Measurements from ENCODE around the gene EEF1B2.
"Not testable (repeated sequence)": the region's sequence is repeated elsewhere in the genome, so short reads cannot be mapped to it uniquely, and the experiment has no call there.

The EEF1B2 gene

DNA sequence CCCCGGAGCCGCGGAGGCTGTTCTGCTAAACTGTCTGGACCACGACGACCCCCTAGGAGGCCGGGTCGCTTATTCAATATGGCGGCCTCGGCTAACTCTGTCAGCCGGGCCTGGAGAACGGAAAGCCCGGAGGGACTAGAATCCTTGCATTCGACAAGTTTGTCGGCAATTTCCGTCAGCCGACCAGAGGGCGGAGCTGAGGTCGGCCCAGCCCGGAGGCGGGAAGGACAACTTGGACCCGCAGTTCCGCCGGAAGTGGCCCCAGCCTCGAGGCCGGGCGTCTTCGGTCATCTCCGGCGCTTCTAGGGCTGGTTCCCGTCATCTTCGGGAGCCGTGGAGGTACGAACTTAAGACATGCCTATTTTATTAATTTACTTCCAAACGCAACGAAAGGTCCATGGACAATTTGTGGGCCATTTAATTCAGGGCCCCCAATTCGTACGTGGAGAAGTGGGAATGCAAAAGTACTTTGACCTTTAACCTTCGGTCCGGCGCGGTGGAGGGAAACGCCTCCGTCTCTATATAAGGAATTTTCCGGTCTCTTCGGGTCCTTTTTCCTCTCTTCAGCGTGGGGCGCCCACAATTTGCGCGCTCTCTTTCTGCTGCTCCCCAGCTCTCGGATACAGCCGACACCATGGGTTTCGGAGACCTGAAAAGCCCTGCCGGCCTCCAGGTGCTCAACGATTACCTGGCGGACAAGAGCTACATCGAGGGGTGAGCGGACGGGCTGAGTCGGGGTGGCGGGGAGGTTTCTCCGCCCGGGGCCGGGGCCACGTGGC, at the start of gene EEF1B2, which contains the start of gene NDUFS1:
Gene EEF1B2 (plus strand): TSS at position 550 of the 779 bp plus-strand sequence. CDS start 85 bp downstream, at position 635.
Gene NDUFS1 (minus strand): TSS at position 99 of the 779 bp plus-strand sequence. CDS start 5,766 bp downstream, outside the sequence.
- DNase-seq (ENCODE audit: low spot score) = peak; percentile 98

DNA sequence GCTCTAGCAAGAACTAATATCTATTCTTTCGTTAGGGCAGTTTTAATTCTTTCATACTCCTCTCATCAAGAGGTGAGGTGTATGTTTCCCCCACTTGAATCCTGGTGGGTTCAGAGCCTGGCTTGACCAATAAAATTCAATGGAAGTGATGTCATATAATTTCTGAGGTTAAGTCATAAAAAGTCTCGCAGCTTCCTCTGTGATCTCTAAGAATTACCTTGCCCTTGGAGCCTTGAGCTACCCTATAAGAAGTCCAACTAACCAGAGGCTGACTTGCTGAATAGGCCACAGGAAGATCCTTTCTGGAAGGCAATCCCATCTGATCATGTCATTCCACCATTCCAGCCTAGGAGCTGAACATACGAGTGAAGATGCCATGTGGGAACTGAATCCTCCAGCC, 47.6 kb upstream of the EEF1B2 start:
- DNase-seq (ENCODE audit: low spot score) = no peak

DNA sequence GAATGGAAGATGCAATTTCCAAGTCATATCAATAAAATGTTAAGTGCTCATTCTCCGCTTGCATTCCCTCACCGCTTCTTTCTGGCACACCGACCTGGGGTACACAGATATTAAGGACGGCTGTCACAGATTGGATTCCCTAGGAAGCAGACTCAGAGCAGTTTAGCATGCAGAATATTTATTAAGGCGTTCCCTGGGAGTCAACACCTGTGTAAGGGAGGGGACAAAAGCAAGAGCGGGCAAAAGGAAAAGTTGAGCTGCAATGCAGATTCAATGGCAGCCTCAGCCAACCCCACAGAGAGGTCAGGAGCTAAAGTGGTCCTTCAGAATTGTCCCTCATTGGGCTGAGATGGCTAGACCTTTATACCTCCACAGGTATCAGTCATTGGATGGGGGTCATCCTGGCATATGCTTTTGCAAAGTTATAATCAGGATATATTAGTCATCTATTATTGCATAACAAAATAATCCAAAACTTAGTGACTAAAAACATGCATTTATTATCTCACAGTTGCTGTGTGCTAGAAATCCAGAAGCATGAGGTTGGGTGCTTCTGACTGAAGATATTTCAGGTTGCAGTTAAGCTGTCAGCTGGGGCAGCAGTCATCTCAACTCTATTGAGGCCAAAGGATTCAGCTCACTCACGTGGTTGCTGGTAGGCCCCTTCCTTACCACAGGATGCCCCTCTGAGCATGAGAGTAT, 46.7 kb upstream of the EEF1B2 start:
- no peak for DNase-seq (ENCODE audit: low spot score)

DNA sequence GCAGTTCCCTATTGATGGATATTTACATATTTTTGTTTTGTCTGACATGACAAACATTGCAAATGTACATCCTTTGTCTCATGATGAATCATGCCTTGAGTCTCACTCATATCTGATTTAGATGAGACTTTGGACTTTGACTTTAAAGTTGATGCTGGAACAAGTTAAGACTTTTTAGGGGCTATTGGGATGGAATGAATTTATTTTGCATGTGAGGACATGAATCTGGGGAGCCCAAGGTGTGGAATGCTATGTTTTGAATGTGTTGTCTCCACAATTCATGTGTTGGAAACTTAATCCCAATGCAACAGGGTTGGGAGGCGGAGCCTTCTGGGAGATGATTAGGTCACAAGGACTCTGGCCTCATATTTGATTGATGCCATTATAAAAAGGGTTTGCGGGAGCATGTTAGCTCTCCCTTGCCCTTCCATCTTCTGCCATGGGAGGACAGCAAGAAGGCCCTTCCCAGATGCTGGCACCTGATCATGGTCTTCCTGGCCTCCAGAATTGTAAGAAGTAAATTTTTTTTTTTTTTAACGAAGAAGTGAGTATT, 44.6 kb upstream of the EEF1B2 start:
- DNase-seq (ENCODE audit: low spot score) = no peak

DNA sequence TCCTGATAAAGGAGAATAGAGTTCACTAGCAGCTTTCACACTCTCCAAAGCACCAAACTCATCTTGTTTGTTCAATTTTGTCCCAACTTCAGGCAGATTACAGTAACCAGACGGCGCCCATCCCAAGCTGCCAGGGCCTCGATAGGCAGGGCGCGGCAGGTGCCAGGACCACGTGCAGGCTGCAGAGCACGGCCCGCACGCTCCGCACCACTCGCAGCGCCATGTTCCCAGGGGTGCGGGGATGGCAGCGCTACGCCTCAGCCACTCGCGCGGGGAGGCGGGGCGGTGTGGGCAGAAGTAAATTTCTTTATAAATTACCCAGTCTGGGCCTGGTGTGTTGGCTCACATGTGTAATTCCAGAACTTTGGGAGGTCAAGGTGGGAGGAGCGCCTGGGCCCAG, 43.4 kb upstream of the EEF1B2 start:
- DNase-seq (ENCODE audit: low spot score) = no peak

DNA sequence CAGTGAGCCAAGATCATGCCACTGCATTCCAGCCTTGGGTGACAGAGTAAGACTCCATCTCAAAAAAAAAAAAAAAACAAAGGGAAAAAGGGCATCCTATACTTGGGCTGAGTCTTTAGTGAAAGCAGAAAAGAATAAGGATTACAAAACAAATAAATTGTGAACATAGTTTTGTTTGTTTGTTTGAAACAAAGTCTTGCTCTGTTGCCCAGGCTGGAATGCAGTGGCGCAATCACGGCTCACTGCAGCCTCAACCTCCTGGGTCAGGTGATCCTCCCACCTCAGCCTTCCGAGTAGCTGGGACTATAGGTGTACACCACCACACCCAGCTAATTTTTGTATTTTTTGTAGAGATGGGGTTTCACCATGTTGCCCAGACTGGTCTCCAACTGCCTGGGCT, 37.1 kb upstream of the EEF1B2 start:
- not testable (repeated sequence) for DNase-seq (ENCODE audit: low spot score)

DNA sequence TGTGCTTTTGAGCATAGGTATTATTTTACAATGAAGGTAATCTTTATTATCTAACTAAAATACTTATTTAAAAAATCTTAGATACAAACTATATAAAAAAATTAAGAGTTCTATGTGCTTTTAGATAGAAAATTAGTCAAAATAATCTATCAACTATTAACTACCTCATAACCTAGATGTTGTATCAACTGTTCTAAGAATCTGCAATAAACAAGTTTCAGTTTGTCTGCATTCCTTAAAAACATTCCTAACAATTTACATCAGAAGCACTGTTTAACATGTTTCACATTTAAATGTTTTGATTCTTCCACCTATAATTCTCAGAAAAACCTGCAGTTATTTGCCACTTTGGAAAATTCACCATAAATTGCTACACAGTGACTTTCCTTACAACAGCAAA, 33.8 kb upstream of the EEF1B2 start:
- DNase-seq (ENCODE audit: low spot score) = no peak

DNA sequence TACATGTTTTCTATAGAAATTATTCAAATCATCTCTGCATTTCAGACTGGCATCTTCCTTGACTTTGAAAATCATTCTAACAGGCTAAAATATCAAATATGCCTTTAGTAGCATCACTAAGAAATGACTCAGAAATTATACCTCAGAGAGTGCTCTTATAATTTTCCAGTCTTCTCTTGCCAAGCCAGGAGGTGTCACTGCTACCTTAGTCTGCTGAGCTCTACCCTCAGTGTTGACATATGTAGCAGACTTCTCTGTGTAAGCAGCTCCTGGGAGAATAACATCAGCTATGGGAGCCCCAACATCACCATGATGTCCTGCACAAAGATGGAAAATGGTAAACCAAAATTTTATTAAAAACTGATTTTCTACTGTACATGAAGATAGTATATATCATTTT, 32.0 kb upstream of the EEF1B2 start:
- peak; percentile 31 for DNase-seq (ENCODE audit: low spot score)

DNA sequence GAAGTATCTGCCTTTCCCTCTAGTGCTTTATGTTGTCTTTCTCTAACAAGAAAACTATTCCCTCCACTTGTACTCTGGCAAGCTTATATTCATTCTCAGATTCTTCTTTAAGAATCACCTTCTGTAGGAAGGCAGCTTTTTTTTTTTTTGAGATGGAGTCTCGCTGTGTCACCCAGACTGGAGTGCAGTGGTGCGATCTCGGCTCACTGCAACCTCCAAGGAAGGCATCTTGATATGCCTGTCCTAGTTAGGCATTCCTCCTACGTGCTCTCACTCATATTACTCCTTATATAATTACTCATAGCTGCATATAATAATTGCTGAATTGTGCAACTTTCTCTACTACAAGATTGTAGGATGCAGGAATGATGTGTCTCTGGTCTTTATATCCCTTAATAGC, 16.2 kb upstream of the EEF1B2 start:
- no peak for DNase-seq (ENCODE audit: low spot score)

DNA sequence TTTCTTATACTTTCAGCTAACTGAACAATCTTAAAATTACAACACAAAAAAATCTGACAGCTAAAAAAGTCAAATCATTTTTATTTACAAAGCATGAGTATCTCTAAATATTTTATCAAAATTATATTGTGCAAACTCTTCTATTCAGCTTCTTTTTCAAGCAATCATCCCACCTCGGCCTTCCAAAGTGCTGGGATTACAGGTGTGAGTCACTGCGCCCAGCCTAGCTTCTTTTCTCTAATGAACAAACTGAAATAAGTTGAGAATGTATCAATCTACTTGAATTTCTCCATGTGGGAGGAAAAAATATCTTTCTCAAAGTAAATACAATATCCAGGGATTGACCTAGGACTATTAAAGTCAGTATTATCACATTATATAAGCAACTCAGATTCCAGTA, 15.3 kb upstream of the EEF1B2 start:
- DNase-seq (ENCODE audit: low spot score) = no peak

DNA sequence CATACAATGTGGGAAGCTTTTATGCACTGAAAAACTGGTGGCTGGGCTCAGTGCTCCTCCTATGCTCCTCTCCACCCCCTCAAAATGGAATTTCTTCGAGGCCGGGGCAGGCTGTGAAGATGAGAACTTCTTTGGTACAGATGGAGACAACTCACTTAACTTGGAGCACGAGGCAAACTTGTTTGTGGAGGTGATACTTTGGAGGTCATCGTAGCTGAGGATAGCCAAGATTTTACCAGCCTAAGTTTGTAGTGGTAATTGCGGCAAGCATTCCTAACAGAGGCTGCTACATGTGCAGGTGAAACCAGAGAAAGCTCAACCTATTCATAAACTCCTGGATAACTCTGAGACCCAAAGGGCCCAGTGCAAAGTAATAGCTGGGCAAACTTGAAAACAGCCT, 14.0 kb upstream of the EEF1B2 start:
- DNase-seq (ENCODE audit: low spot score) = no peak

DNA sequence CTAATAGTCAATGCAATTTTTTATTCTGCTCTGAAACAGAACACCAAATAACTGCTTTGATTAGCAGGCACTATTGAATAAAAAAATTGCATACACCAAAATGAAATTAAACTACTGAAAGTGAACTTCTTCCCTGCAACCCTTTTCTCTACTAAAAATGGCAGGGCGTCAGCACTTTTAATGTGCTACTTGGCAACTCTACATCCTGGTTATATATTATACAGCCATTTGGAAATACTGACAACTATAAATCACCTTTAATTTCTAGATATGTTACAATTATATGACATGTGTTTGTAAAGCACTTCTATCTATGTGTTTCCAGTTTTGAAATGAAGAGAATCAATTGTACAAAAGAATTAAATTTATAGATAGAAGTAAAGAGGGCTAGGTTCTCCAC, 10.4 kb upstream of the EEF1B2 start:
- DNase-seq (ENCODE audit: low spot score) = no peak

DNA sequence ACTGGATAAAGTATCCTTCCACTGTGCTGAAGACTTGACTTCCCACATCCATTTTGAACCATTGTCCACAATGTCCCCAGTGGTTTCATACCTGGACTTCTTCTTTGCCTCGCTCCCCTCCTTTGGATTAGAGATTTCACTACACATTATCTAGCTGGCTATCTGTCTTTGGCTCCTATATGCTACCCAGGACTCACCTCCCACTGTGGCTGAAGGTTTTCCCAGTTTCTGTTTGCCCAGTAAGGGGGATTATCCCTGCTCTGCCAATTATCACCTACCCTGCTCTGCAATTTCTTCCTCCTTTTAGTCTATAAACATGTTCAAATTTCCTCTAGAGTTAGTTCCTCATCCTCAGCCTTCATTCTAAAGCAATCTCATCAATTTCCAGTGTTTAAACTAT, 9.5 kb upstream of the EEF1B2 start:
- no peak for DNase-seq (ENCODE audit: low spot score)

DNA sequence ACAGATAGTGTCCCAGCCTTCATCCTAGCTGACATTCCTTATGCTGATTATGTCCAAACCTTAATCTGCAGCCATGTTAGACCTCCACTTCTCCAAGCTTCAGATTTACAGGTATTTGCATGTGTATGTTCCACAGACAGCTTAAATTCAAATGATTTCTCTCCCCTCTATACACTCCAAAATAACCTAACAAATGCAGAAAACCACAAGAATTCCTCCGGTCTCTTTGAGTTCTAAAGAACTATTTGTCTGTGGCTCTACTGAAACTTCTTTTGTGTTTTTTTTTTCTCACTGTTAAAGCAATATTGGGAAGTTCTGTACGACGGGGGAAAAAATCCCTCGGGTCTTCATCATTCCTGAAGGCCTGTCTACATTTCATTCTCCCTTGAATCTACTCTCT, 9.1 kb upstream of the EEF1B2 start:
- DNase-seq (ENCODE audit: low spot score) = no peak

DNA sequence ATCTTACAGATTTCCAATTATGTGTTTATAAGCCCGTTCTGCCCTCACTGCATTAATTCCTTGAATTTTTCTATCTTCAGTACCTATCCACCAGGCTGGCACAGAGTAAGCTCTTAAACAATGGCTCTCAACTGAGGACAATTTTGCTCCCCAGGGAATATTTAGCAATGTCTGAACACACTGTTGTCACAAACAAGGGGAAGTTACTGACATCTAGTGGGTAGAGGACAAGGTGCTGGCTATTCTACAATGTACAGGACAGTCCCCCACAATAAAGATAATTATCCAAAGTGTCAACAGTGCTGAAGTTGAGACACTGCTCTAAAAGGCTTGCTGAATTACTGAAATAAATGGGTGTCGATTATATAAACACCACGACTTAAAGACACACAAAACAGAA, 5.5 kb upstream of the EEF1B2 start:
- DNase-seq (ENCODE audit: low spot score) = peak; percentile 49

DNA sequence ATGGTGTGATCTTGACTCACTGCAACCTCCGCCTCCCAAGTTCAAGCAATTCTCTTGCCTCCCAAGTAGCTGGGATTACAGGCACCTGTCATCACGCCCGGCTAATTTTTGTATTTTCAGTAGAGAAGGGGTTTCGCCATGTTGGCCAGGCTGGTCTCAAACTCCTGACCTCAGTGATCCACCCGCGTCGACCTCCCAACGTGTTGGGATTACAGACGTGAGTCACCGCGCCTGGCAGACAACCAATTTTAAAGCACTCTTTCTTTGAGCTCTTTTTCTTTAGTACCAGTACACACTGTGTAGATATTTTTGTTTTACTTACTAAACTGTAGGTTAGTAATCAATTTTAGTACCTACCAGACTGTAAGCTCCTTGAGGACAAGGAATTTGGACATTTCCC, 2.7 kb upstream of the EEF1B2 start:
- DNase-seq (ENCODE audit: low spot score) = not testable (repeated sequence)

DNA sequence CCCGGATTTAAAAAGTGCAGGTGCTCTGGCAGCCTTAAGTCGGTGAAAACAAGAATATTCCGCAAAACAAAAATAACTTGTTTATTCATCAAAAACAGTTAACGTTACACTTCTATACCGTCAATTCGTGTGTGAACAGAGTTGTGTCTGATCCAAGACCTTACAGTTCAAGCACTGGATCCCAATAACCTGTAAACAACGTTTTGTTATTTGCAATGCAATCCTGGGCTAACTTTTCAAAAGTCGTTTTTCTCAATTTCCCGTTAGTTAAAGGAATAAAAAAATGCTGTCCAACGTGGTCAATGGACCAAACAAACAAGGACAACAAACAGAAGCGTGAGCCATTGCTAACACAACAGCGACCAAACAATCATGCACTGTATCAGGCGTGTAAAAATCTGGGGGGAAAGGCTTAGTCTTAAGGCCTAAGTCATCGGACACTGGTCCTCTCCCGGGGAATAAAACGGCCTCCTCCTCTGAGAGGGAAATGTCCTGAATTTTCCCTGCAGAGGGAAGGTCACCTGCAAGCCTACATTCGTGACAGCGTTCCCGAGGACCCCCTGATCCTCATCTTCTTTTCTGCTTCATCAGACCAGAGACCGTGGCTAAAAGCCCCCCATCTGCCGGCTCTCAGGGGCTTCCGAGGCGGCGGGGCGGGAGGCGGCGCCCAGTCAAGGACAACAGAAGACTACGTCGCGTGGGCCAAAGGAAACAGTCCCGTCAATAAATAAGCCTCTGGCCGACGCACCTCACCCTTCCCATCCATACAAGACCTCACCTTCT, 941 bp upstream of the EEF1B2 start:
- DNase-seq (ENCODE audit: low spot score) = peak; percentile 45

DNA sequence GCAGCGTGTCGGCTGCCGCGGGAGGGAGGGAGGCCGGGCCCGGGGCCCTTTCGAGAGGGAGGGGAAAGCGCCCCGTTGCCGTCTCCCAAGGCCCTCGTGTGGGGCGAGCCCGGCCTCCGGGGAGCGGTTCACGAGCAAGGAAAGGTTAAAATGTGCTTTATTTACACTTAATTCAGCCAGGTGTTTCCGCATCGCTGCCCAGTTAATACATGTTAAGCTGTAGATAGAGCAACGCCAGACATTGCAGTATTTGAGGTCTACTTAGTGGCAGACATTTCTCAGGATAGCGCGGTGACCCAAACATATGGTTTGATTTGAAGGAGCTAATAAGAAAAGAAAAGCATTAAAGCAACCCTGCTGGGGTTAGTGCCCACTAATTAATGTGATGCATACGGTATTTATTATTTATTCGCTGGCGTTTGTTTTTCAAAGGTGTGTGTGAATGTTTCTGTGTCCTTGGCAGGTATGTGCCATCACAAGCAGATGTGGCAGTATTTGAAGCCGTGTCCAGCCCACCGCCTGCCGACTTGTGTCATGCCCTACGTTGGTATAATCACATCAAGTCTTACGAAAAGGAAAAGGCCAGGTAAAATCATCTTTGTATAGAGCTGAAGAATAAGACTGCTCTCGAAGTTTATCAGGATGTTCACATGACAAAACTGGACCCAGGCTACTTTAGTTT, 571 bp downstream of the EEF1B2 start:
- DNase-seq (ENCODE audit: low spot score) = no peak

DNA sequence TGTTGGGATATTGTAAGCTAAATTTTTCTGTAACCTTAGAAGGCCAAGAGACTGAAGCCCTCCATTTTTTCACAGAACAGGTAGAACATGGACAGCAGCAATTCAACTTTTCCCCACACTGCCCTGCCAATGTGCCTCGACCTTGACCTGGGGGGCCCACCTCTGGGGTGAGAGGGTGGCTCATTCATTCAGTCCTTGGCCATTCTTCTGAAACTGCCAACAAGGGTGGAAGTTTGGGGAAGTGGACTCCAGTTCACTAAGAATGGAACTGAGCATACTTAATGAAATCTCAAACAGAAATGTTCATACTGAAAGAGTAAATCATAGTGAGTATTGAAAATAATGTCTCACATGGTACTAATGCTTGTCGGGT, 1.1 kb downstream of the EEF1B2 start:
- peak; percentile 20 for DNase-seq (ENCODE audit: low spot score)

DNA sequence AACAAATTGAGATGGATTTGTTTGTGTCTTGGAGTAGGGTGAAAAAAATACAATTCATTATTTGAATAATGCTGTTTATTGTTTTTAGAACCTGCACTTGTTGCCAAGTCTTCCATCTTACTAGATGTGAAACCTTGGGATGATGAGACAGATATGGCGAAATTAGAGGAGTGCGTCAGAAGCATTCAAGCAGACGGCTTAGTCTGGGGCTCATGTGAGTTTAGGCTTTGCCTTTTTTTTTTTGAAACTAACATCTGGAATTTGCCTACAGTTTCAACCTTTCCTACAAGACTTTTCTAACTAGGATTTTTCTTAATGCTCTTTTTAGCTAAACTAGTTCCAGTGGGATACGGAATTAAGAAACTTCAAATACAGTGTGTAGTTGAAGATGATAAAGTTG, 2.7 kb downstream of the EEF1B2 start:
- not testable (repeated sequence) for DNase-seq (ENCODE audit: low spot score)

DNA sequence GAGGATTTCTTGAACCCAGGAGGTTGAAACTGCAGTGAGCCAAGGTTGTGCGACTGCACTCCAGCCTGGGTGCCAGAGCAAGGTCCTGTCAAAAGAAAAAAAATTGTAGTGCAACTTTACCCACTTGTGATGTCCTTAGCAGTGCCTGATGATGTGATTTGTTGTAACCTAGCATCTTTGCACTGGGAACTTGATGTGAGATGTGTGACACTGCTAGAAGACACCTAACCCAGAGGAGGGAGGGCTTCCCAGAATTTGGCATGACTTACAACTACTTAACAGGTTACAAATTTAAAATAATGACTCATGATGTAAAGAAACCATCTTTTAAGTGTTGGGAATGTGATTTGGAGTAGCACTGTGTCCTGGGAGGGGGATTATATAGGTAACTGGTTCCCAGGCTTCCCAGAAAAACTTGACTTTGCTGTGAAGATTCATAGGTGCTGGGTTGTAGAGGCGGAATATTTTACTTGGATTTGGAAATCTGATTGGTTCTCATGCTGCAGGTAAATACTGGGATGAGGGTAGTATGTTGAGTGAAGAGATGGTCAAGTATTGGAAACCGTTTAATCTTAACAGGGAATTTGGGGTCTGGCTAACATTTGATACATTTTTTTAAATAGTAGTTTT, 3.7 kb downstream of the EEF1B2 start:
- DNase-seq (ENCODE audit: low spot score) = peak; percentile 45

Data from NAMALWA (cell line).